ENCODE results near the gene IRF8.

- TF ChIP-seq CTCF (IDR thresholded peaks at IDR 0.05) (no peak), POLR2A (IDR thresholded peaks at IDR 0.05) (no peak)
Observed at GRCh38 chr16:85923153-85924021, 24.4 kb downstream of the IRF8 start.
